A673 (cell line): ENCODE data around the gene PSMB9. TPM values are rescaled to one million over a fixed set of nuclear protein-coding genes. Genes with fewer than 3 reads are reported as not detected.

Experiments used
- BruUV-seq: library from RNA; stranded (reverse); fragments of 400-500 nt; replicated peaks from 2 replicates; lab custom pipeline; 2021; lab: Mats Ljungman, UMichigan
- CTCF ChIA-PET: fragments of 300-600 bp; sonication (Branson Sonifier 250); formaldehyde crosslinking; loops from one replicate; lab custom pipeline; 2022; ENCODE audit warnings: antibody characterized with exemption; lab: Charles Lee
- POLR2A ChIA-PET: fragments of 300-600 bp; sonication (Branson Sonifier 250); formaldehyde crosslinking; loops from one replicate; lab custom pipeline; 2022; ENCODE audit warnings: antibody characterized with exemption; ENCODE audit not compliant: low non-redundant PET; lab: Charles Lee
- DNase-seq: peaks from one replicate; pipeline ENCODE4 v3.0.0-alpha.2; 2015; ENCODE audit warnings: low spot score
- H3K27ac ChIP-seq: fragments of 200-600 bp; sonication (generic); 2 replicates; pipeline ENCODE4 v1.5.1; 2016; ENCODE audit warnings: mixed run types, low read depth, mild to moderate bottlenecking, mixed read lengths, antibody characterized with exemption, low read length; ENCODE audit not compliant: poor library complexity, severe bottlenecking
- H3K27me3 ChIP-seq: fragments of 200-600 bp; sonication (generic); replicated peaks from 2 replicates; pipeline ENCODE4 v1.6.1; 2017; ENCODE audit warnings: mixed run types, low read depth, mild to moderate bottlenecking, mixed read lengths, antibody characterized with exemption, low read length; ENCODE audit not compliant: insufficient read depth, poor library complexity
- H3K36me3 ChIP-seq: fragments of 200-600 bp; sonication (generic); 2 replicates; pipeline ENCODE4 v1.6.1; 2016; ENCODE audit warnings: mixed run types, mild to moderate bottlenecking, mixed read lengths, antibody characterized with exemption, low read length; ENCODE audit not compliant: insufficient read depth, poor library complexity, severe bottlenecking
- H3K4me1 ChIP-seq: fragments of 200-600 bp; sonication (generic); 2 replicates; pipeline ENCODE4 v1.6.1; 2017; ENCODE audit warnings: mixed run types, mild to moderate bottlenecking, mixed read lengths, antibody characterized with exemption, low read length; ENCODE audit not compliant: insufficient read depth, poor library complexity, severe bottlenecking
- H3K4me3 ChIP-seq: fragments of 200-600 bp; sonication (generic); 2 replicates; pipeline ENCODE4 v1.5.1; 2016; ENCODE audit warnings: low read depth, mixed run types, mild to moderate bottlenecking, mixed read lengths, low read length; ENCODE audit not compliant: poor library complexity, severe bottlenecking
- H3K9me3 ChIP-seq: fragments of 200-600 bp; sonication (generic); 2 replicates; pipeline ENCODE4 v1.6.1; 2016; ENCODE audit warnings: mixed run types, low read depth, mild to moderate bottlenecking, mixed read lengths, antibody characterized with exemption, low read length; ENCODE audit not compliant: poor library complexity, severe bottlenecking
- CTCF ChIP-seq: fragments of 300-800, 200-600 bp; sonication (generic); conservative IDR thresholded peaks from 2 replicates; pipeline ENCODE4 v1.5.1; 2017; ENCODE audit warnings: low read depth, mild to moderate bottlenecking, antibody characterized with exemption, low read length, moderate library complexity, mixed read lengths
- EZH2 ChIP-seq: fragments of 200-600 bp; sonication (generic); IDR thresholded peaks from 2 replicates; pipeline ENCODE4 v1.6.1; 2017; ENCODE audit warnings: borderline replicate concordance, low read depth, mild to moderate bottlenecking, mixed read lengths, antibody characterized with exemption, low read length; ENCODE audit not compliant: poor library complexity, severe bottlenecking
- intact Hi-C: fragments of 100-400 bp; cut with micrococcal nuclease; formaldehyde crosslinking; loops from one replicate; pipeline ENCODE4 v1.10.0; 2022; ENCODE audit not compliant: unreplicated experiment
- total RNA-seq: library from RNA; stranded (reverse); gene quantifications from 2 replicates; pipeline ENCODE4 v1.2.3, GENCODE V29; 2021

The PSMB9 gene
- total RNA-seq, 1 experiment from 2014 or later, result 6.8 TPM

GRCh38 chr6:32809171-32809570 lies 44.8 kb upstream of the PSMB9 start:
- CTCF ChIA-PET, result no interaction called here
- POLR2A ChIA-PET, result no interaction called here
- no peak overlapping the region for H3K4me3 ChIP-seq
- no peaks in the 10 kb centered on the region for H3K9me3 ChIP-seq
- DNase-seq, result no peak
- H3K4me1 ChIP-seq, result no peaks in the 10 kb centered on the region
- no peak overlapping the region for H3K27ac ChIP-seq
- intact Hi-C loops, result no loop called here
- no peaks in the 10 kb centered on the region for H3K36me3 ChIP-seq
- no peak for TF ChIP-seq CTCF
- TF ChIP-seq EZH2, result no peak
- BruUV-seq, result no TSS peak
- H3K27me3 ChIP-seq, result peaks cover 24% of the 10 kb centered on the region

- Histone ChIP-seq H3K27me3 (no peaks in the 10 kb centered on the region), H3K4me1 (no peaks in the 10 kb centered on the region), H3K36me3 (no peaks in the 10 kb centered on the region), H3K27ac (no peak overlapping the region), H3K9me3 (no peaks in the 10 kb centered on the region), H3K4me3 (no peak overlapping the region)
- no peak for DNase-seq
- ChIA-PET POLR2A (no interaction called here), CTCF (no interaction called here)
- TF ChIP-seq CTCF, result no peak
- no peak for TF ChIP-seq EZH2
- BruUV-seq, result no TSS peak
- intact Hi-C loops, result no loop called here
Observed at GRCh38 chr6:32814145-32814544, 39.8 kb upstream of the PSMB9 start.

GRCh38 chr6:32815115-32815514 lies 38.9 kb upstream of the PSMB9 start:
- intact Hi-C loops, result no loop called here
- Histone ChIP-seq H3K27me3 (no peaks in the 10 kb centered on the region), H3K27ac (no peak overlapping the region), H3K4me3 (no peak overlapping the region), H3K36me3 (no peaks in the 10 kb centered on the region), H3K4me1 (no peaks in the 10 kb centered on the region), H3K9me3 (no peaks in the 10 kb centered on the region)
- DNase-seq, result no peak
- TF ChIP-seq CTCF, result no peak
- CTCF ChIA-PET, result no interaction called here
- POLR2A ChIA-PET, result no interaction called here
- no TSS peak for BruUV-seq
